ENCODE measurements around the gene VSIR. TPM values are rescaled to one million over a fixed set of nuclear protein-coding genes. Genes with fewer than 3 reads are reported as not detected.
A peak's percentile ranks its signal among the peaks of the same experiment; 100 is the strongest.

The VSIR gene
- total and polyA plus RNA-seq, 7 donors = 12.0 to 73.1 (median 40.2) TPM

DNA sequence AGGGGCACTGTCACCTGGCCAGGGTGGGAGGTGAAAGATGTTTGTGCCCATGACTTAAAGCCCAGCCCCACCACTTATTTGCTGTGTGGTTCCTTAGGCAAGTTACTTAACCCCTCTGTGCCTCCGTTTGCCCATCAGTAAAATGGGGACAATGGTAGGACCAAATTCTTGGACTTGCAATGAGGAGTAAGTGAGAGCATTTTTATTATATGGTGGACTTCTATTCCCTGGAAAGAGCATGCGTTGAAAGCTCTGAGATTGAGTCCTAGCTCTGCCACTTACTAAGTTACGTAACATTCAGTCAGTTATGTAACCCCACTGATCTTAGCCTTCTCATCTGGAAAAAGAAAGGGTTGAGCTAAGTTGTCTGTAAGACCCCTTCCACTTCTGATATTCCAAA is 18.8 kb downstream of the VSIR start:
- no peak overlapping the region for H3K4me3 ChIP-seq
- H3K36me3 ChIP-seq = peaks cover 15 to 72% (median 50%) of the 10 kb centered on the region in 4 donors
- no peaks in the 10 kb centered on the region for H3K9me3 ChIP-seq
- intact Hi-C loops (cut with DNase I) = no loop called here
- no peaks in the 10 kb centered on the region for H3K27me3 ChIP-seq
- WGBS, 2 donors = 84 to 91% methylated on average over 3 of the region's 3 CpGs
- peaks cover 0 to 41% (median 15%) of the 10 kb centered on the region in 4 donors for H3K4me1 ChIP-seq
- TF ChIP-seq POLR2A (IDR thresholded peaks at IDR 0.05) (no peak), POLR2AphosphoS5 (IDR thresholded peaks at IDR 0.05) (no peak), EP300 (IDR thresholded peaks at IDR 0.05) (no peak)
- TF ChIP-seq, protein P1, sequence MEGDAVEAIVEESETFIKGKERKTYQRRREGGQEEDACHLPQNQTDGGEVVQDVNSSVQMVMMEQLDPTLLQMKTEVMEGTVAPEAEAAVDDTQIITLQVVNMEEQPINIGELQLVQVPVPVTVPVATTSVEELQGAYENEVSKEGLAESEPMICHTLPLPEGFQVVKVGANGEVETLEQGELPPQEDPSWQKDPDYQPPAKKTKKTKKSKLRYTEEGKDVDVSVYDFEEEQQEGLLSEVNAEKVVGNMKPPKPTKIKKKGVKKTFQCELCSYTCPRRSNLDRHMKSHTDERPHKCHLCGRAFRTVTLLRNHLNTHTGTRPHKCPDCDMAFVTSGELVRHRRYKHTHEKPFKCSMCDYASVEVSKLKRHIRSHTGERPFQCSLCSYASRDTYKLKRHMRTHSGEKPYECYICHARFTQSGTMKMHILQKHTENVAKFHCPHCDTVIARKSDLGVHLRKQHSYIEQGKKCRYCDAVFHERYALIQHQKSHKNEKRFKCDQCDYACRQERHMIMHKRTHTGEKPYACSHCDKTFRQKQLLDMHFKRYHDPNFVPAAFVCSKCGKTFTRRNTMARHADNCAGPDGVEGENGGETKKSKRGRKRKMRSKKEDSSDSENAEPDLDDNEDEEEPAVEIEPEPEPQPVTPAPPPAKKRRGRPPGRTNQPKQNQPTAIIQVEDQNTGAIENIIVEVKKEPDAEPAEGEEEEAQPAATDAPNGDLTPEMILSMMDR (IDR thresholded peaks at IDR 0.05) = no peak
- no peak for DNase-seq
- peak overlapping the region in 3 of 4 donors; percentile 37 to 60 (median 59) for H3K27ac ChIP-seq

GRCh38 chr10:71753960-71754505 is 19.3 kb downstream of the VSIR start:
- Histone ChIP-seq H3K4me3 (no peak overlapping the region), H3K4me1 (peaks cover 0 to 46% (median 20%) of the 10 kb centered on the region in 4 donors), H3K27ac (peak overlapping the region; percentile 21 to 60 (median 48)), H3K9me3 (no peaks in the 10 kb centered on the region), H3K27me3 (no peaks in the 10 kb centered on the region), H3K36me3 (peaks cover 15 to 69% (median 48%) of the 10 kb centered on the region in 4 donors)
- TF ChIP-seq EP300 (IDR thresholded peaks at IDR 0.05) = no peak
- TF ChIP-seq, protein P1 (IDR thresholded peaks at IDR 0.05) = no peak
- intact Hi-C loops (cut with DNase I) = no loop called here
- no peak for DNase-seq
- 48 to 52% methylated on average over 8 of the region's 8 CpGs for WGBS, 2 donors

GRCh38 chr10:71753091-71753959 is 20.0 kb downstream of the VSIR start:
- peaks cover 0 to 53% (median 27%) of the 10 kb centered on the region in 4 donors for H3K4me1 ChIP-seq
- intact Hi-C loops (cut with DNase I) = no loop called here
- peaks cover 15 to 62% (median 45%) of the 10 kb centered on the region in 4 donors for H3K36me3 ChIP-seq
- H3K27ac ChIP-seq = peak overlapping the region; percentile 21 to 60 (median 48)
- H3K9me3 ChIP-seq = no peaks in the 10 kb centered on the region
- no peak overlapping the region for H3K4me3 ChIP-seq
- 61 to 65% methylated on average over 15 of the region's 15 CpGs for WGBS, 2 donors
- H3K27me3 ChIP-seq = no peaks in the 10 kb centered on the region
- TF ChIP-seq POLR2AphosphoS5 (IDR thresholded peaks at IDR 0.05) (peak in 2 of 4 donors; percentile 24 to 34), EP300 (IDR thresholded peaks at IDR 0.05) (peak in 1 of 4 donors; percentile 60), POLR2A (IDR thresholded peaks at IDR 0.05) (no peak)
- TF ChIP-seq, protein P1 (IDR thresholded peaks at IDR 0.05) = no peak
- peak; percentile 84 for DNase-seq

GRCh38 chr10:71752391-71753090 is 20.8 kb downstream of the VSIR start:
- Histone ChIP-seq H3K4me3 (no peak overlapping the region), H3K4me1 (peaks cover 0 to 61% (median 35%) of the 10 kb centered on the region in 4 donors), H3K9me3 (no peaks in the 10 kb centered on the region), H3K27me3 (no peaks in the 10 kb centered on the region), H3K36me3 (peaks cover 15 to 57% (median 42%) of the 10 kb centered on the region in 4 donors), H3K27ac (peak overlapping the region in 3 of 4 donors; percentile 8 to 38 (median 33))
- TF ChIP-seq POLR2AphosphoS5 (IDR thresholded peaks at IDR 0.05) (no peak), POLR2A (IDR thresholded peaks at IDR 0.05) (no peak), EP300 (IDR thresholded peaks at IDR 0.05) (no peak)
- TF ChIP-seq, protein P1 (IDR thresholded peaks at IDR 0.05) = no peak
- DNase-seq = no peak
- WGBS, 2 donors = 60 to 74% methylated on average over 8 of the region's 8 CpGs
- intact Hi-C loops (cut with DNase I) = no loop called here
